Stimulated activated memory B cell treated with anti-CD40 and anti-IgM and Interleukin-4, amounts not matched to agents 10 μg/mL and 1 μg/mL and 100 μg/mL, for 72 hours (primary cell): ENCODE data around the gene SCD5.

Experiments
- ATAC-seq: fragments of 150-1000 bp; cut with Tn5 transposase; 2 replicates; pipeline ENCODE4 v1.10.0; 2021
- H3K27ac Mint-ChIP-seq: one replicate; pipeline ENCODE4 v1.8.0; 2022; ENCODE audit warnings: mild to moderate bottlenecking, mixed read lengths
- H3K27me3 Mint-ChIP-seq: one replicate; pipeline ENCODE4 v1.8.0; 2022; ENCODE audit warnings: mixed read lengths
- H3K36me3 Mint-ChIP-seq: one replicate; pipeline ENCODE4 v1.8.0; 2022; ENCODE audit warnings: mixed read lengths
- H3K4me1 Mint-ChIP-seq: one replicate; pipeline ENCODE4 v1.8.0; 2022; ENCODE audit warnings: mixed read lengths
- H3K4me3 Mint-ChIP-seq: one replicate; pipeline ENCODE4 v1.8.0; 2022; ENCODE audit warnings: mild to moderate bottlenecking, moderate library complexity, mixed read lengths
- H3K9me3 Mint-ChIP-seq: one replicate; pipeline ENCODE4 v1.8.0; 2022; ENCODE audit warnings: mixed read lengths

SCD5 gene

GRCh38 chr4:82638479-82638878, 160.1 kb downstream of the SCD5 start:
- no peak overlapping the region for H3K4me3 Mint-ChIP-seq
- no peak for ATAC-seq

GRCh38 chr4:82630079-82630478, 168.5 kb downstream of the SCD5 start:
- ATAC-seq, result no peak
- Mint-ChIP-seq H3K27me3 (peaks cover 13% of the 10 kb centered on the region), H3K4me3 (no peak overlapping the region), H3K27ac (no peak overlapping the region), H3K36me3 (no peaks in the 10 kb centered on the region), H3K9me3 (peaks cover 9% of the 10 kb centered on the region), H3K4me1 (no peaks in the 10 kb centered on the region)

More at GRCh38 chr4:82638479-82638878, 160.1 kb downstream of the SCD5 start:
- no peak overlapping the region for H3K27ac Mint-ChIP-seq
- peaks cover 45% of the 10 kb centered on the region for H3K27me3 Mint-ChIP-seq
- H3K36me3 Mint-ChIP-seq, result no peaks in the 10 kb centered on the region
- no peaks in the 10 kb centered on the region for H3K4me1 Mint-ChIP-seq
- peaks cover 5% of the 10 kb centered on the region for H3K9me3 Mint-ChIP-seq

- Mint-ChIP-seq H3K36me3 (no peaks in the 10 kb centered on the region), H3K4me1 (no peaks in the 10 kb centered on the region), H3K27ac (no peak overlapping the region), H3K4me3 (no peak overlapping the region), H3K27me3 (peaks cover 13% of the 10 kb centered on the region), H3K9me3 (peaks cover 9% of the 10 kb centered on the region)
- no peak for ATAC-seq
These were observed 169.2 kb downstream of the SCD5 start for GRCh38 chr4:82629238-82630000.

- ATAC-seq, result no peak
- Mint-ChIP-seq H3K4me3 (no peak overlapping the region), H3K9me3 (no peaks in the 10 kb centered on the region), H3K27me3 (peaks cover 13% of the 10 kb centered on the region), H3K36me3 (no peaks in the 10 kb centered on the region), H3K27ac (no peak overlapping the region), H3K4me1 (no peaks in the 10 kb centered on the region)
These were observed 172.2 kb downstream of the SCD5 start for GRCh38 chr4:82626251-82626868.

GRCh38 chr4:82624819-82625218, 173.8 kb downstream of the SCD5 start:
- Mint-ChIP-seq H3K9me3 (no peaks in the 10 kb centered on the region), H3K36me3 (no peaks in the 10 kb centered on the region), H3K27ac (no peak overlapping the region), H3K27me3 (peaks cover 13% of the 10 kb centered on the region), H3K4me1 (no peaks in the 10 kb centered on the region), H3K4me3 (no peak overlapping the region)
- ATAC-seq, result no peak

GRCh38 chr4:82623121-82623683, 175.4 kb downstream of the SCD5 start:
- Mint-ChIP-seq H3K4me3 (no peak overlapping the region), H3K4me1 (no peaks in the 10 kb centered on the region), H3K27ac (no peak overlapping the region), H3K36me3 (no peaks in the 10 kb centered on the region), H3K9me3 (no peaks in the 10 kb centered on the region), H3K27me3 (peaks cover 13% of the 10 kb centered on the region)
- ATAC-seq, result no peak

- no peak for ATAC-seq
- Mint-ChIP-seq H3K9me3 (no peaks in the 10 kb centered on the region), H3K27me3 (peaks cover 8% of the 10 kb centered on the region), H3K4me3 (no peak overlapping the region), H3K27ac (no peak overlapping the region), H3K36me3 (no peaks in the 10 kb centered on the region), H3K4me1 (no peaks in the 10 kb centered on the region)
These were observed 177.3 kb downstream of the SCD5 start for GRCh38 chr4:82621251-82621650.

GRCh38 chr4:82620126-82620735, 178.4 kb downstream of the SCD5 start:
- H3K27ac Mint-ChIP-seq, result no peak overlapping the region
- H3K27me3 Mint-ChIP-seq, result no peaks in the 10 kb centered on the region
- no peak overlapping the region for H3K4me3 Mint-ChIP-seq
- H3K4me1 Mint-ChIP-seq, result no peaks in the 10 kb centered on the region
- H3K9me3 Mint-ChIP-seq, result no peaks in the 10 kb centered on the region
- H3K36me3 Mint-ChIP-seq, result no peaks in the 10 kb centered on the region
- no peak for ATAC-seq

- no peaks in the 10 kb centered on the region for H3K9me3 Mint-ChIP-seq
- no peak overlapping the region for H3K27ac Mint-ChIP-seq
- no peaks in the 10 kb centered on the region for H3K4me1 Mint-ChIP-seq
- ATAC-seq, result no peak
- H3K27me3 Mint-ChIP-seq, result no peaks in the 10 kb centered on the region
- H3K36me3 Mint-ChIP-seq, result no peaks in the 10 kb centered on the region
- no peak overlapping the region for H3K4me3 Mint-ChIP-seq
These were observed 180.4 kb downstream of the SCD5 start for GRCh38 chr4:82618103-82618720.

- Mint-ChIP-seq H3K36me3 (no peaks in the 10 kb centered on the region), H3K27me3 (no peaks in the 10 kb centered on the region), H3K27ac (no peak overlapping the region), H3K4me1 (no peaks in the 10 kb centered on the region), H3K9me3 (no peaks in the 10 kb centered on the region), H3K4me3 (no peak overlapping the region)
- no peak for ATAC-seq
These were observed 183.7 kb downstream of the SCD5 start for GRCh38 chr4:82614838-82615449.

GRCh38 chr4:82613121-82613520, 185.5 kb downstream of the SCD5 start:
- H3K36me3 Mint-ChIP-seq, result no peaks in the 10 kb centered on the region

GRCh38 chr4:82611982-82612381, 186.6 kb downstream of the SCD5 start:
- Mint-ChIP-seq H3K27me3 (no peaks in the 10 kb centered on the region), H3K4me1 (no peaks in the 10 kb centered on the region), H3K36me3 (no peaks in the 10 kb centered on the region), H3K9me3 (no peaks in the 10 kb centered on the region), H3K4me3 (no peak overlapping the region), H3K27ac (no peak overlapping the region)
- ATAC-seq, result no peak

More at GRCh38 chr4:82613121-82613520, 185.5 kb downstream of the SCD5 start:
- ATAC-seq, result no peak
- Mint-ChIP-seq H3K4me3 (no peak overlapping the region), H3K27me3 (no peaks in the 10 kb centered on the region), H3K27ac (no peak overlapping the region), H3K4me1 (no peaks in the 10 kb centered on the region), H3K9me3 (no peaks in the 10 kb centered on the region)

- no peak overlapping the region for H3K27ac Mint-ChIP-seq
- no peaks in the 10 kb centered on the region for H3K36me3 Mint-ChIP-seq
- H3K27me3 Mint-ChIP-seq, result no peaks in the 10 kb centered on the region
- no peak overlapping the region for H3K4me3 Mint-ChIP-seq
- H3K4me1 Mint-ChIP-seq, result no peaks in the 10 kb centered on the region
- no peak for ATAC-seq
- no peaks in the 10 kb centered on the region for H3K9me3 Mint-ChIP-seq
These were observed 187.1 kb downstream of the SCD5 start for GRCh38 chr4:82611527-82611926.

- H3K9me3 Mint-ChIP-seq, result no peaks in the 10 kb centered on the region
- H3K4me3 Mint-ChIP-seq, result no peak overlapping the region
- H3K27ac Mint-ChIP-seq, result no peak overlapping the region
- no peaks in the 10 kb centered on the region for H3K4me1 Mint-ChIP-seq
- no peaks in the 10 kb centered on the region for H3K36me3 Mint-ChIP-seq
- ATAC-seq, result no peak
- H3K27me3 Mint-ChIP-seq, result no peaks in the 10 kb centered on the region
These were observed 188.6 kb downstream of the SCD5 start for GRCh38 chr4:82610041-82610440.

GRCh38 chr4:82606622-82607021, 192.0 kb downstream of the SCD5 start:
- Mint-ChIP-seq H3K36me3 (no peaks in the 10 kb centered on the region), H3K9me3 (no peaks in the 10 kb centered on the region), H3K27ac (no peak overlapping the region), H3K4me1 (no peaks in the 10 kb centered on the region), H3K27me3 (no peaks in the 10 kb centered on the region), H3K4me3 (no peak overlapping the region)
- ATAC-seq, result no peak
